Activated T-helper 1 cell treated with anti-CD3 and anti-CD28 coated beads, Interleukin-2, amount 50 U/mL, for 16 hours (primary cell): ENCODE measurements around the gene PXK.
A peak's percentile ranks its signal among the peaks of the same experiment; 100 is the strongest.
"Not testable (repeated sequence)": the region's sequence is repeated elsewhere in the genome, so short reads cannot be mapped to it uniquely, and the experiment has no call there.

Experiments used
- DNase-seq, 2 donors: peaks; one replicate each; pipeline ENCODE4 v3.0.0-alpha.2; 2020; ENCODE audit warnings: low read depth in 1 of 2, low spot score in 1 of 2

Gene PXK

GRCh38 chr3:58416191-58416590, 83.5 kb downstream of the PXK start:
- DNase-seq = no peak

- DNase-seq = no peak
Observed at GRCh38 chr3:58417075-58417474, 84.4 kb downstream of the PXK start.

- DNase-seq = no peak
Observed at GRCh38 chr3:58418227-58418626, 85.5 kb downstream of the PXK start.

- DNase-seq = no peak
Observed at GRCh38 chr3:58419780-58420507, 87.3 kb downstream of the PXK start.

GRCh38 chr3:58421004-58421403, 88.3 kb downstream of the PXK start:
- DNase-seq = no peak

- DNase-seq = no peak
Observed at GRCh38 chr3:58422756-58423325, 90.1 kb downstream of the PXK start.

- no peak for DNase-seq
Observed at GRCh38 chr3:58424613-58425012, 91.9 kb downstream of the PXK start.

GRCh38 chr3:58425782-58426181, 93.1 kb downstream of the PXK start:
- no peak for DNase-seq

- no peak for DNase-seq
Observed at GRCh38 chr3:58427661-58428361, 95.1 kb downstream of the PXK start.

GRCh38 chr3:58429657-58430056, 97.0 kb downstream of the PXK start:
- DNase-seq = no peak

- DNase-seq = no peak
Observed at GRCh38 chr3:58432905-58433304, 100.2 kb downstream of the PXK start.

GRCh38 chr3:58433400-58434167, 100.9 kb downstream of the PXK start, which contains the start of gene PDHB:
TSS of gene PDHB (minus strand) at chr3:58433832. CDS start at chr3:58433809, 23 bp downstream.
- peak; percentile 83 to 85 for DNase-seq

- DNase-seq = no peak
Observed at GRCh38 chr3:58434168-58434504, 101.4 kb downstream of the PXK start.

- no peak for DNase-seq
Observed at GRCh38 chr3:58434511-58434910, 101.8 kb downstream of the PXK start.

GRCh38 chr3:58434990-58435389, 102.3 kb downstream of the PXK start:
- DNase-seq = no peak

- DNase-seq = not testable (repeated sequence)
Observed at GRCh38 chr3:58437276-58437675, 104.6 kb downstream of the PXK start.

GRCh38 chr3:58440996-58441355, 108.3 kb downstream of the PXK start:
- DNase-seq = not testable (repeated sequence)

- DNase-seq = no peak
Observed at GRCh38 chr3:58441514-58442450, 109.1 kb downstream of the PXK start.

GRCh38 chr3:58452176-58452575, 119.5 kb downstream of the PXK start:
- DNase-seq = no peak

- DNase-seq = no peak
Observed at GRCh38 chr3:58459160-58459559, 126.5 kb downstream of the PXK start.

GRCh38 chr3:58462829-58463180, 130.1 kb downstream of the PXK start:
- DNase-seq = no peak
